Suppressor macrophage treated with lipopolysaccharide for 4 hours (primary cell): ENCODE results near the gene MAST3.
"Not testable (repeated sequence)": the region's sequence is repeated elsewhere in the genome, so short reads cannot be mapped to it uniquely, and the experiment has no call there.

ENCODE experiments used
- DNase-seq: peaks from one replicate; pipeline ENCODE4 v3.0.0-alpha.2; 2020

MAST3 gene

GRCh38 chr19:18089096-18089541 is 8.5 kb upstream of the MAST3 start:
- peak; percentile 91 for DNase-seq

DNA sequence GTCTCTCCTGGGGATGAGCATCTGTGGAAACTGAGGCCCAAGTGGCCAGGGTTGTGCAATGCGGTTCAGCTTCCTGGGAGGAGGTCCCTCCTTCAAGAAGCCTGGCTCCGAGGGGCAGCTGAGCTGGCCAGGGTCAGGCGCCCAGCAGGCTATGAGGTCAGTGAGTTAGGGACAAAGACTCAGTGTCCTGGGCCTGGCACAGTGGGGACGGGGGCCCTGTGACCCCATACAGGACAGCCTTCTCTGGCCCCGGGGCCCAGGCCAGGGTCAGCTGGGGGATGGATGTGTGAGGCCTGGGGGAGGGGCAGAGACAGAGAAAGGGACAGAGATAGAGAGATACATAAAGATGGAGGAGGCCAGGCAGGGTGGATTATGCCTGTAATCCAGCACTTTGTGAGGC is 7.9 kb upstream of the MAST3 start:
- no peak for DNase-seq

GRCh38 chr19:18090545-18091216 is 6.9 kb upstream of the MAST3 start:
- peak; percentile 38 for DNase-seq

DNA sequence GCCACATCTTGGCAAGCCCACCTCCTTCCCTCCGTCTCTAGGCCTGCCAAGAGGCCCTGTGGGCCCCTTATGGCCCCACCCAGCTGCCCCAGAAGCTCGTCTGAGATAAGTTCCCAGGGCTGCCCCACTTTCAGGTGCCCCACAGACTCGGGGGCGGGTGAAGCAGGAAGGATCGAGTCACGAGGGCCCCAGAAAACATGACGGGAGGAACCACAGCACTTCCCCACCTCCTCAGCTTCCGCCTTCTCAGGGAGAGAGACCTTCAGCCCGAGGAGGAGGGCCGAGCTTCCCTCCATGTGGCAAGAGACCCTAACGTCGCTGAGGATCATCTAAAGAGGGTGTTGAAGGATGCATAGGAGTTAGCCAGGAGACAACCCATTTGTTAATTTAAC is 6.4 kb upstream of the MAST3 start:
- DNase-seq, result peak; percentile 65

GRCh38 chr19:18093439-18094161 is 4.0 kb upstream of the MAST3 start:
- no peak for DNase-seq

DNA sequence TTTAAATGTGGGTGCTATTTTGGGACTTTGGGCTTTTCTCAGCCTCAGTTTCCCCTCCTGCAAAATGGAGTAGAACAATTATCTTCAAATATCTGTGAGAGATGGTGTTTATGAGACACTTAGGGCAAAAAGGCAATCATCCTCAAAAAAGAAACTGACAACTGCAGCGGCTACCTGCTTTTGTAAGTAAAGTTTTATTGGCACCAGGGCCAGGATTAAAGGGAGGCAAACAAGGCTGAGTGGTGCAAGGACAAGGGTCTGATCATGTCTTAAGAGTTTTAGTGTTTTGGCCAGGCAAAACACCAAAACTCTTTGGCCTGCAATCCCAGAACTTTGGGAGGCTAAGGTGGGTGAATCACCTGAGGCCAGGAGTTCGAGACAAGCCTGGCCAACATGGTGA is 1.3 kb upstream of the MAST3 start:
- no peak for DNase-seq

DNA sequence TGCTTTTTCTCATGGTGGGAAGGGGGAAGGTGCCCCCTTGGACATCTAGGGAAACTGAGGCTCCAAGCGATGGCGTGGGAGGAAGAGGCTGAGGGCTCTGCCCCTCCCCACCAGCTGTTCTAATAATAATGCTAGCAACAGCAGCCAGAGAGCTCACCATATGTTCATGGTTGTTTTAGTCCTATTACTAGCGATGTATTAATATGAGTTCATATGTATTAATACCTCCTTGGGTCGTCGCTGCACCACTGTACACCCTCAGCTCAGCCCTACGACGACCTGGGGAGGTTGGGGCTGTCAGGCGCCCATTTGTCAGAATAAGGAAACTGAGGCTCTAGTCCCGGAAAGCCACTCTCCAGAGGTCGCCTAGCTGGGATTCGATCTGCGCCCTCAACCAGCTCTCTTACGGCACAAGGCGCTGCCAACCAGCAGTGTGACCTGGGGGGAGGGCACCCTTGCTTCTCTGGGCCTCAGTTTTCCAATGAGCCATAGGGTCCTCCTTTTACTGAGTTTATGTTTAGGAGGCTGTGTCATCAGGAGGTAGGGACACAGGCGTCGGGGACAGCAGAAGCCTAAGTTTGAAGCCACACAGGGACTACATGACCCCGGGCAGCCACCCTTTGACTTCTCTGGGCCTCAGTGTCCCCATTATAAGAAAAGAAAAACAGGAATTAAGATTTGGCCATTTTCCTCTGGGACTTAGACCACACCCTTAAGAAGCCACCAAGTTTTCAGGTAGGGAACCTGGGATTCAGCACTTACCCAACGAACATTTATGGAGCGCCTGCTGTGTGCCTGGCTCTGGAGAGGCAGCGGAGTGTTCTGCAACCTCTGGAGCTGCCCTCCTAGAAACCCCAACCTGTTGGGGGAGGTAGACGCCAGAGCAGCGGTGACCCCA is 664 bp downstream of the MAST3 start:
- no peak for DNase-seq

DNA sequence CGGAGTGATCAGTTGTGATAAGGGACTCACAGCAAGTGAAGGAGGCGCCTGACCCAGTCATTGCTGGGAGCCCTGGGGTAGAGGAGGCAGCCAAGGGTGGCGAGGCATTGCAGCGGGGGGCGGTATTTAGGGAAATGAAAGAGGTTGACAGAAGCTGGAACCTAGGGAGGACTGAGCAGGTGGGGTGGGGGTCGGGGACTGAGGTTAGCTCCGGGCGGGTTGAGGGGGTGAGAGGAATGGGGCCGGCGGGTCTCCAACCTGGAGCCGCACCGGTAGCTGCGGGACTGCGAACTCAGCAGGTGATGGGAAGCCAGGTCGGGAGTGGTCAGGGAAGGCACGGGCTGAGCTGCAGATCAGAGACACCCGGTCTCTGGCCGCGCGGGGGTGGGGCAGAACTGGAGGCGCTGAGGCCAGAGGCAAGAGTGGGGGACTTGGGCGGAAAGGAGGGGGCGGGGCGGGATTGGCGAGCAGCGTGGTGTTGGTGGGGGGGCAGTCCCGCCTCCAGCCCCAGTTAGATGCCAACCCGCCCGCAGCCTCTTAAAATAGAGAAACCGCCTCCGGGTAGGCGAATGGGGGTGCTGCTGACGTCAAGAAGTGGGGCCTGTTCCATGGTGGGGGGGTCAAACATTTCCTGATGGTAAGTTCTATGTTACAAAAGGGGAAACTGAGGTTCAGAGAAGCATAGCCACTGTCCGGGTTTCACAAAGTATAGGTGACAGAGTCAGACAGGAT is 1.5 kb downstream of the MAST3 start:
- peak; percentile 37 for DNase-seq

- no peak for DNase-seq
These were observed 2.0 kb downstream of the MAST3 start for GRCh38 chr19:18099623-18099995.

GRCh38 chr19:18100710-18101109 is 3.1 kb downstream of the MAST3 start:
- no peak for DNase-seq

GRCh38 chr19:18101268-18101667 is 3.7 kb downstream of the MAST3 start:
- no peak for DNase-seq

GRCh38 chr19:18102916-18103542 is 5.5 kb downstream of the MAST3 start:
- DNase-seq, result no peak

DNA sequence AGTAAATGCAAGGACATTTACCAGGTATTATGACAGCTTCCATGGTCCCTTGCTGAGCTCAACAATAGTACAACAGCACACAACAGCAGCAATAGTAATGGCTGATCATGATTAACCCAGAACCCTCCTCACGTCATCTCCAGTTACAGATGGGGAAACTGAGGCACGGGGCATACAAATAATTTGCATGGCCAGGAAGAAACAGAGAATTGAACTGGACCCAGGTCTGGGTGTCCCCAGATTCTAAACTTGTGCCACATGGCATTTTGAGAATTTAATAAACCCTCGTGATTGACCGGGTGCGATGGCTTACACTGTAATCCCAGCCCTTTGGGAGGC is 7.2 kb downstream of the MAST3 start:
- no peak for DNase-seq

GRCh38 chr19:18105259-18105658 is 7.7 kb downstream of the MAST3 start:
- not testable (repeated sequence) for DNase-seq

DNA sequence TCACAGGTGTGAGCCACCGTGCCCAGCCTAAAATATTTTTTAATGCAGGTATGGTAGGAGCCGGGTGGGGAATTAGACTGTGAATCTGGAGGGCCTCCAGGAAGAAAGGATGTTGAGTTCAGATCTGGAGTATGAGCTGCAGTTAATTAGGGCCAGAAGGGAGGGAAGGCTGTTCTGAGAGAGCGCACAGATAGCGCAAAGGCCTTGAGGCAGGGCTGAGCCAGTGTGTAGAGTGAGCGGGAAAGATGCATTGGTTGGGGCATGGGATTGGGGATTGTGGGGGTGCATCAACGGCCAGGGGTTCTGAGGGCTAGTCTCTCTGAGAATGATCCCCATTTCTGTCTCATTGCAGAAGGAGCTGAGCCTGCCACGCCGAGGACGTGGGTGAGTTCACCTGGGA is 9.7 kb downstream of the MAST3 start:
- no peak for DNase-seq

DNA sequence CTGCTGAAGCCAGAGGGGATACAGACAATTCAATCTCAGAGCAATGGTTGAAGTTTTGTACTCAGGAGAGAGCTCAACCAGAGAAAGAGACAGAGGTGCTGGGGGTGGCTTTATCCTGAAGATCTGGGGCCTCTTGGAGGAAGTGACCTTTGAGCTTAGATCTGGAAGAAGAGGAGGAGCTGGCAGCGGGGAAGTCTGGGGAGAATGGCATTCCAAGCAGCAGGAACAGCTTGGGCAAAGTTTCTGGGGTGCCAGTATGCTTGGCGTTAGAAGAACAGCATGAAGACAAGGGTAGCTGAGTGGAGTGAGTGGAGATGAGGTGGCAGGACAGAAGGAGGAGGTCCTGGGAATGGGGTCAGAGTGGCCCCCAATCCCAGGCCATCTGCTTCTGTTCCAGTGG is 11.3 kb downstream of the MAST3 start:
- no peak for DNase-seq

DNA sequence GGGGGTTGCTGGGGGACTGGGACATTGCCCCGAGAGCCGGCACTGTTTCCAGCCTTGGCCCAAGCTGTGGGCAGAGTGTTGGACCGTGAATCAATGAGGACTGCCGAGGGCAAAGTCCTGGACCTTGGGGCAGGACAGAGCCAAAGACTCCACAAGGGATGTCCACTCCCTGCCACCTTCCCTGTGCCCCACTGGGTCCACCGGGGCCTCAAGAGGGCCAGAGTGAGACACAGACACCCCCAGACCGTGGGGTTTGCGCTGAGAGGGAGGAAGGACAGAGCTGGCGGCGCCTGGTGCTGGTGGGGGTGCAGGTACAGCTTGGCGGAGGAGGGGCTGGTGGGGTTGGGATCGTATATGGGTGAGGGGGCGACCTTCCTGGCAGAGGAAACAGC is 11.8 kb downstream of the MAST3 start:
- no peak for DNase-seq

DNA sequence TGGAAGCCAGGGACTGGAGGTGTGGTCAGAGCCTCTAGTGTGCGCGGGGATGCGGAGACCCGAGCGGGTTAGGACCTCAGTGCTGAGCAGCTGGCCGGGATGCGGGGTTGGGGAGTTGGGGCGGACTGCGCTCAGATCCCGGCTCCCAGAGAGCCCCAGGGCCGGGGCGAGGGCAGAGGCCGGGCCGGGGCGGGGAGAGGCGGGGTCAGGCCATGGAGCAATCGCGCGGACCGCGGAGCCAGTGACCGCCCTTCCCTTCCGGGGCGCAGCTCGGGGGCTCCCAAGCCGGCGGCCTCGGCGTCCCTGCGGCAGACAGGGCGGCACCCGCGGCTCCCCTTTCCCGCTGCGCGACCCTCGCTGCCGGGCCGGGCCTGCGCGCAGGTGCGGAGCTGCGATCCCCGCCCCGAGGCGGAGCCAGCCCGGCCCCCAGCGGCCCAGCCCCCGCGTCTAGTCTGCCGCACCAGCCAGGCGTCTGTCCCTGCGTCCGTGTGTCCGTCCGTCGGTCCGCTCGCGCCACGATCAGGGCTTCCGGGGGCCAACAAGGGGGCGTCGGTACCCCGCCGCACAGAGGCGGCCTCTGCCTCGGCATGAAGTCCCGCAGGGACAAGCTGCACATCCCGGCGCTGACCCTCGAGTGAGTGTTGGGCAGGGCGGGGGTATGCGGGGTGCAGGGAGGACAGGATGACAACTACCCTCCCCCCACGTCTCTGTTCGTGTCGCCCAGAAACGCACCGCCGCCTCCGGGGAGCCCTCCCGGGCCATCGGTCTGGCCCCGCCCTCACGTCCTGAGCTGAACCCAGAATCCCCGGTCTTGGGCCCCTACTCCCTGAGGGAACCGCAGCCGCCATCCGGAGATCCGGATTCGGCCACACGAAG is 12.4 kb downstream of the MAST3 start:
- DNase-seq, result peak; percentile 60

GRCh38 chr19:18110609-18111232 is 13.1 kb downstream of the MAST3 start:
- no peak for DNase-seq

DNA sequence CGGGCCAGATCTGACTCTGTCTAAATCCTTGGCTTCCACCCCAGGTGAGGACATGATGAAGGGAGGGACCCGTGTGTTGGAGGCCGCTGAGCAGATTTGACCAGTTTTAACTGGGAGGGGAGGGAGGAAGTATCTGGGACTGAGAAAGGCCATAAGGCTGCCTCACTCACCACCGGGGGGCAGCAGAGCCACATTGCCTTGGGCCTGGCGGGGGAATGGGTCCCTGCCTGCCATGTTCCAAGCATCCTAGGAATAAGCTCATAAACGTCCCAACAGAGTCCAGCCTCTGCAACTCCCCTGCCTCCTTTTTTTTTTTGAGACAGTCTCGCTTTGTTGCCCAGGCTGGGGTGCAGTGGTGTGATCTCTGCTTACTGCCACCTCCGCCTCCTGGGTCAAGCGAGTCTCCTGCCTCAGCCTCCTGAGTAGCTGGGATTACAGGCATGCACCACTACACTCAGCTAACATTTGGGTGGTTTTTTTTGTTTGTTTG is 15.5 kb downstream of the MAST3 start:
- peak; percentile 91 for DNase-seq

DNA sequence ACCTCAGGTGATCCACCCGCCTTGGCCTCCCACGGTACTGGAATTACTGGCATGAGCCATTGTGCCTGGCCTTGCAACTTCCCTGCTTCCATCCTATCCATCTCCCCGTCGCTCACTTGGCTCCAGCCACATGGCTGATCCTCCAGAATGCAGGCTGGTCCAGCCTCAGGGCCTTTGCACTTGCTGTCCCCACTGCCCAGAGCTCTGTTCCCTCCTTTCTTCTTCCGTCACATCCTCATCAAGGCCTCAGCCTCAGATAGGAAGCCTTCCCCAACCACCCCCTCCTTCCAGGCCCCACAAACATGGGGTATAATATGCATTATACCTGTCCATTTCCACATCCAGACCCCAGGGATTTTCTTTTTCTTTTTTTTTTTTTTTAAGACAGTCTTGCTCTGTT is 16.2 kb downstream of the MAST3 start:
- DNase-seq, result no peak
